GM21526 (cell line): ENCODE measurements around the gene FAM53B.

Experiments used
- ATAC-seq: cut with Tn5 transposase; IDR thresholded peaks from one replicate; pipeline ENCODE4 v1.9.1; 2021; ENCODE audit warnings: moderate library complexity; ENCODE audit not compliant: unreplicated experiment, low FRiP score

FAM53B gene

GRCh38 chr10:124730790-124731189 lies 13.4 kb downstream of the FAM53B start:
- no peak for ATAC-seq

GRCh38 chr10:124728830-124729661 lies 15.1 kb downstream of the FAM53B start:
- no peak for ATAC-seq

- ATAC-seq = no peak
Observed at GRCh38 chr10:124728071-124728829, 15.9 kb downstream of the FAM53B start.

GRCh38 chr10:124727361-124727960 lies 16.7 kb downstream of the FAM53B start:
- ATAC-seq = no peak

GRCh38 chr10:124725791-124726190 lies 18.4 kb downstream of the FAM53B start:
- no peak for ATAC-seq

- no peak for ATAC-seq
Observed at GRCh38 chr10:124725171-124725631, 19.0 kb downstream of the FAM53B start.

GRCh38 chr10:124724279-124725027 lies 19.7 kb downstream of the FAM53B start:
- ATAC-seq = no peak

- no peak for ATAC-seq
Observed at GRCh38 chr10:124723826-124724225, 20.4 kb downstream of the FAM53B start.

GRCh38 chr10:124722798-124723783 lies 21.1 kb downstream of the FAM53B start:
- ATAC-seq = peak; percentile 54

GRCh38 chr10:124721330-124722045 lies 22.7 kb downstream of the FAM53B start:
- no peak for ATAC-seq

GRCh38 chr10:124719213-124719851 lies 24.8 kb downstream of the FAM53B start:
- peak; percentile 47 for ATAC-seq

- peak; percentile 46 for ATAC-seq
Observed at GRCh38 chr10:124717911-124718741, 26.1 kb downstream of the FAM53B start.

GRCh38 chr10:124717041-124717757 lies 27.0 kb downstream of the FAM53B start:
- ATAC-seq = no peak

- ATAC-seq = no peak
Observed at GRCh38 chr10:124716369-124716768, 27.8 kb downstream of the FAM53B start.

GRCh38 chr10:124715439-124715838 lies 28.7 kb downstream of the FAM53B start:
- ATAC-seq = no peak

GRCh38 chr10:124713679-124714255 lies 30.4 kb downstream of the FAM53B start:
- no peak for ATAC-seq
